ENCODE results near the gene ADGRL2.

GRCh38 chr1:81847063-81847462, 46.3 kb downstream of the ADGRL2 start:
- TF ChIP-seq CTCF (IDR thresholded peaks at IDR 0.05) = no peak
- TF ChIP-seq POLR2A (IDR thresholded peaks at IDR 0.05) = no peak
